Measurements from ENCODE around the gene KRT85.

KRT85 gene

GRCh38 chr12:52349196-52349595 is 18.1 kb downstream of the KRT85 start:
- H4K12ac ChIP-seq (ENCODE audit: low read depth, low read length), result no peak overlapping the region
- H3K4ac ChIP-seq (ENCODE audit: low read depth, low read length), result no peak overlapping the region
- H4K8ac ChIP-seq (ENCODE audit: low read depth, low read length), result no peak overlapping the region
- H3K79me2 ChIP-seq (ENCODE audit: control insufficient read depth, insufficient read depth, low read length, poor library complexity), result no peaks in the 10 kb centered on the region
- peaks cover 10 to 13% of the 10 kb centered on the region in 2 experiments for H3K4me1 ChIP-seq (ENCODE audit: control insufficient read depth in 1 of 2, insufficient read depth in 2 of 2, low read length in 2 of 2)
- H3K14ac ChIP-seq (ENCODE audit: low read length), result no peak overlapping the region
- H3K36me3 ChIP-seq (ENCODE audit: control insufficient read depth in 1 of 2, insufficient read depth in 2 of 2, low read length in 2 of 2), result no peaks in the 10 kb centered on the region
- no peak overlapping the region for H2BK120ac ChIP-seq (ENCODE audit: insufficient read depth, low read length, poor library complexity)
- no peaks in the 10 kb centered on the region for H3K27me3 ChIP-seq (ENCODE audit: insufficient read depth, low read length)
- H3K27ac ChIP-seq (ENCODE audit: low read depth, low read length), result no peak overlapping the region
- H4K91ac ChIP-seq (ENCODE audit: low read depth, low read length), result no peak overlapping the region
- no peaks in the 10 kb centered on the region for H3K79me1 ChIP-seq (ENCODE audit: low read length)
- H2AFZ ChIP-seq (ENCODE audit: insufficient read depth, low read length, poor library complexity), result no peak overlapping the region
- no peak overlapping the region for H3K9ac ChIP-seq (ENCODE audit: low read length)
- H3K18ac ChIP-seq (ENCODE audit: low read length), result no peak overlapping the region
- WGBS (ENCODE audit: extremely low coverage, insufficient coverage, insufficient read length), result 100% methylated on average over 1 of the region's 6 CpGs
- no peak overlapping the region for H3K4me2 ChIP-seq (ENCODE audit: low read length)
- H2AK5ac ChIP-seq (ENCODE audit: low read length), result no peak overlapping the region
- H3K4me3 ChIP-seq (ENCODE audit: low read depth, low read length), result no peak overlapping the region
- no peak for DNase-seq
- H3K9me3 ChIP-seq (ENCODE audit: insufficient read depth, low read depth, low read length), result peaks cover 4% of the 10 kb centered on the region
- H2BK5ac ChIP-seq (ENCODE audit: low read depth, low read length, poor library complexity), result no peak overlapping the region
- no peak overlapping the region for H3K23ac ChIP-seq (ENCODE audit: low read length)
- no peak overlapping the region for H2BK12ac ChIP-seq (ENCODE audit: low read length)

GRCh38 chr12:52347551-52348510 is 19.4 kb downstream of the KRT85 start:
- no peak overlapping the region for H2BK12ac ChIP-seq (ENCODE audit: low read length)
- H3K4me2 ChIP-seq (ENCODE audit: low read length), result no peak overlapping the region
- H3K27me3 ChIP-seq (ENCODE audit: insufficient read depth, low read length), result no peaks in the 10 kb centered on the region
- H3K4me1 ChIP-seq (ENCODE audit: control insufficient read depth in 1 of 2, insufficient read depth in 2 of 2, low read length in 2 of 2), result peaks cover 10 to 13% of the 10 kb centered on the region in 2 experiments
- H3K79me1 ChIP-seq (ENCODE audit: low read length), result no peaks in the 10 kb centered on the region
- H3K14ac ChIP-seq (ENCODE audit: low read length), result no peak overlapping the region
- no peak overlapping the region for H4K8ac ChIP-seq (ENCODE audit: low read depth, low read length)
- no peak overlapping the region for H3K4ac ChIP-seq (ENCODE audit: low read depth, low read length)
- H3K4me3 ChIP-seq (ENCODE audit: low read depth, low read length), result no peak overlapping the region
- WGBS (ENCODE audit: extremely low coverage, insufficient coverage, insufficient read length), result no CpG with 5 or more reads among the region's 16 CpGs
- no peak overlapping the region for H2AFZ ChIP-seq (ENCODE audit: insufficient read depth, low read length, poor library complexity)
- H3K36me3 ChIP-seq (ENCODE audit: control insufficient read depth in 1 of 2, insufficient read depth in 2 of 2, low read length in 2 of 2), result no peaks in the 10 kb centered on the region
- no peak overlapping the region for H3K9ac ChIP-seq (ENCODE audit: low read length)
- no peak overlapping the region for H4K91ac ChIP-seq (ENCODE audit: low read depth, low read length)
- no peak overlapping the region for H2BK120ac ChIP-seq (ENCODE audit: insufficient read depth, low read length, poor library complexity)
- no peaks in the 10 kb centered on the region for H3K79me2 ChIP-seq (ENCODE audit: control insufficient read depth, insufficient read depth, low read length, poor library complexity)
- no peak overlapping the region for H2BK5ac ChIP-seq (ENCODE audit: low read depth, low read length, poor library complexity)
- peaks cover 4% of the 10 kb centered on the region for H3K9me3 ChIP-seq (ENCODE audit: insufficient read depth, low read depth, low read length)
- H3K23ac ChIP-seq (ENCODE audit: low read length), result no peak overlapping the region
- no peak overlapping the region for H4K12ac ChIP-seq (ENCODE audit: low read depth, low read length)
- no peak overlapping the region for H3K27ac ChIP-seq (ENCODE audit: low read depth, low read length)
- H2AK5ac ChIP-seq (ENCODE audit: low read length), result no peak overlapping the region
- DNase-seq, result no peak
- H3K18ac ChIP-seq (ENCODE audit: low read length), result no peak overlapping the region

- Histone ChIP-seq H3K4ac (ENCODE audit: low read depth, low read length) (no peak overlapping the region), H3K14ac (ENCODE audit: low read length) (no peak overlapping the region), H2BK5ac (ENCODE audit: low read depth, low read length, poor library complexity) (no peak overlapping the region), H3K23ac (ENCODE audit: low read length) (no peak overlapping the region), H3K79me2 (ENCODE audit: control insufficient read depth, insufficient read depth, low read length, poor library complexity) (no peaks in the 10 kb centered on the region), H3K4me1 (ENCODE audit: control insufficient read depth in 1 of 2, insufficient read depth in 2 of 2, low read length in 2 of 2) (peaks cover 10 to 13% of the 10 kb centered on the region in 2 experiments), H3K27ac (ENCODE audit: low read depth, low read length) (no peak overlapping the region), H3K79me1 (ENCODE audit: low read length) (no peaks in the 10 kb centered on the region), H3K4me2 (ENCODE audit: low read length) (no peak overlapping the region), H3K4me3 (ENCODE audit: low read depth, low read length) (no peak overlapping the region), H3K27me3 (ENCODE audit: insufficient read depth, low read length) (no peaks in the 10 kb centered on the region), H4K12ac (ENCODE audit: low read depth, low read length) (no peak overlapping the region), H4K91ac (ENCODE audit: low read depth, low read length) (no peak overlapping the region), H2AK5ac (ENCODE audit: low read length) (no peak overlapping the region), H4K8ac (ENCODE audit: low read depth, low read length) (no peak overlapping the region), H2BK120ac (ENCODE audit: insufficient read depth, low read length, poor library complexity) (no peak overlapping the region), H2AFZ (ENCODE audit: insufficient read depth, low read length, poor library complexity) (no peak overlapping the region), H3K36me3 (ENCODE audit: control insufficient read depth in 1 of 2, insufficient read depth in 2 of 2, low read length in 2 of 2) (no peaks in the 10 kb centered on the region), H3K18ac (ENCODE audit: low read length) (peak overlapping the region; percentile 25), H2BK12ac (ENCODE audit: low read length) (no peak overlapping the region), H3K9ac (ENCODE audit: low read length) (no peak overlapping the region), H3K9me3 (ENCODE audit: insufficient read depth, low read depth, low read length) (peaks cover 4% of the 10 kb centered on the region)
- no peak for DNase-seq
- WGBS (ENCODE audit: extremely low coverage, insufficient coverage, insufficient read length), result no CpG with 5 or more reads among the region's 9 CpGs
Measured at GRCh38 chr12:52347016-52347415, 20.3 kb downstream of the KRT85 start.

- H2BK120ac ChIP-seq (ENCODE audit: insufficient read depth, low read length, poor library complexity), result no peak overlapping the region
- H2BK5ac ChIP-seq (ENCODE audit: low read depth, low read length, poor library complexity), result no peak overlapping the region
- H3K18ac ChIP-seq (ENCODE audit: low read length), result no peak overlapping the region
- no peak overlapping the region for H3K4me2 ChIP-seq (ENCODE audit: low read length)
- no peak overlapping the region for H3K14ac ChIP-seq (ENCODE audit: low read length)
- H2BK12ac ChIP-seq (ENCODE audit: low read length), result no peak overlapping the region
- H3K23ac ChIP-seq (ENCODE audit: low read length), result no peak overlapping the region
- WGBS (ENCODE audit: extremely low coverage, insufficient coverage, insufficient read length), result no CpG with 5 or more reads among the region's 4 CpGs
- no peak overlapping the region for H2AK5ac ChIP-seq (ENCODE audit: low read length)
- H3K27me3 ChIP-seq (ENCODE audit: insufficient read depth, low read length), result no peaks in the 10 kb centered on the region
- H3K9ac ChIP-seq (ENCODE audit: low read length), result no peak overlapping the region
- no peak overlapping the region for H2AFZ ChIP-seq (ENCODE audit: insufficient read depth, low read length, poor library complexity)
- no peaks in the 10 kb centered on the region for H3K36me3 ChIP-seq (ENCODE audit: control insufficient read depth in 1 of 2, insufficient read depth in 2 of 2, low read length in 2 of 2)
- DNase-seq, result no peak
- H4K8ac ChIP-seq (ENCODE audit: low read depth, low read length), result no peak overlapping the region
- no peak overlapping the region for H3K4me3 ChIP-seq (ENCODE audit: low read depth, low read length)
- peaks cover 10 to 13% of the 10 kb centered on the region in 2 experiments for H3K4me1 ChIP-seq (ENCODE audit: control insufficient read depth in 1 of 2, insufficient read depth in 2 of 2, low read length in 2 of 2)
- peaks cover 4% of the 10 kb centered on the region for H3K9me3 ChIP-seq (ENCODE audit: insufficient read depth, low read depth, low read length)
- no peak overlapping the region for H3K27ac ChIP-seq (ENCODE audit: low read depth, low read length)
- H4K12ac ChIP-seq (ENCODE audit: low read depth, low read length), result no peak overlapping the region
- H4K91ac ChIP-seq (ENCODE audit: low read depth, low read length), result no peak overlapping the region
- H3K4ac ChIP-seq (ENCODE audit: low read depth, low read length), result no peak overlapping the region
- H3K79me1 ChIP-seq (ENCODE audit: low read length), result no peaks in the 10 kb centered on the region
- no peaks in the 10 kb centered on the region for H3K79me2 ChIP-seq (ENCODE audit: control insufficient read depth, insufficient read depth, low read length, poor library complexity)
Measured at GRCh38 chr12:52346593-52346992, 20.7 kb downstream of the KRT85 start.

Measured in trophoblast cell (in vitro differentiated cells and primary cell).